Endothelial cell (in vitro differentiated cells): ENCODE data around the gene GNAI3. TPM values are rescaled to one million over a fixed set of nuclear protein-coding genes. Genes with fewer than 3 reads are reported as not detected.

ENCODE experiments used
- DNase-seq: peaks from one replicate; pipeline ENCODE4 v3.0.0; 2021; ENCODE audit warnings: low spot score
- H3K27ac Mint-ChIP-seq: one replicate; pipeline ENCODE4 v1.8.0; 2021; ENCODE audit warnings: mixed read lengths, inconsistent platforms; ENCODE audit not compliant: unreplicated experiment
- H3K27me3 Mint-ChIP-seq: one replicate; pipeline ENCODE4 v1.8.0; 2021; ENCODE audit warnings: mild to moderate bottlenecking, moderate library complexity, mixed read lengths, inconsistent platforms; ENCODE audit not compliant: unreplicated experiment
- H3K36me3 Mint-ChIP-seq: one replicate; pipeline ENCODE4 v1.8.0; 2021; ENCODE audit warnings: mild to moderate bottlenecking, low read depth, mixed read lengths, inconsistent platforms; ENCODE audit not compliant: unreplicated experiment
- H3K4me1 Mint-ChIP-seq: one replicate; pipeline ENCODE4 v1.8.0; 2021; ENCODE audit warnings: mild to moderate bottlenecking, mixed read lengths, inconsistent platforms; ENCODE audit not compliant: unreplicated experiment
- H3K4me3 Mint-ChIP-seq: one replicate; pipeline ENCODE4 v1.8.0; 2021; ENCODE audit warnings: mild to moderate bottlenecking, mixed read lengths, inconsistent platforms; ENCODE audit not compliant: unreplicated experiment
- H3K9me3 Mint-ChIP-seq: one replicate; pipeline ENCODE4 v1.8.0; 2021; ENCODE audit warnings: mixed read lengths, inconsistent platforms; ENCODE audit not compliant: unreplicated experiment
- total RNA-seq: library from RNA; stranded (reverse); fragmentation: NEBNext Ultra II Directional; extraction: Animal tissue kit (Norgen Biotek cat#: 25700); gene quantifications from one replicate; pipeline ENCODE4 v1.2.1, GENCODE V29; 2021; ENCODE audit not compliant: unreplicated experiment
- TF ChIP-seq, protein P1 (sequence below): fragments of 200-600 bp; sonication (generic); IDR thresholded peaks from one replicate; pipeline ENCODE4 v1.5.0; 2021; ENCODE audit warnings: antibody characterized with exemption; ENCODE audit not compliant: unreplicated experiment

Gene GNAI3
- total RNA-seq, 1 donor from 2014 or later, result 17.7 TPM

DNA sequence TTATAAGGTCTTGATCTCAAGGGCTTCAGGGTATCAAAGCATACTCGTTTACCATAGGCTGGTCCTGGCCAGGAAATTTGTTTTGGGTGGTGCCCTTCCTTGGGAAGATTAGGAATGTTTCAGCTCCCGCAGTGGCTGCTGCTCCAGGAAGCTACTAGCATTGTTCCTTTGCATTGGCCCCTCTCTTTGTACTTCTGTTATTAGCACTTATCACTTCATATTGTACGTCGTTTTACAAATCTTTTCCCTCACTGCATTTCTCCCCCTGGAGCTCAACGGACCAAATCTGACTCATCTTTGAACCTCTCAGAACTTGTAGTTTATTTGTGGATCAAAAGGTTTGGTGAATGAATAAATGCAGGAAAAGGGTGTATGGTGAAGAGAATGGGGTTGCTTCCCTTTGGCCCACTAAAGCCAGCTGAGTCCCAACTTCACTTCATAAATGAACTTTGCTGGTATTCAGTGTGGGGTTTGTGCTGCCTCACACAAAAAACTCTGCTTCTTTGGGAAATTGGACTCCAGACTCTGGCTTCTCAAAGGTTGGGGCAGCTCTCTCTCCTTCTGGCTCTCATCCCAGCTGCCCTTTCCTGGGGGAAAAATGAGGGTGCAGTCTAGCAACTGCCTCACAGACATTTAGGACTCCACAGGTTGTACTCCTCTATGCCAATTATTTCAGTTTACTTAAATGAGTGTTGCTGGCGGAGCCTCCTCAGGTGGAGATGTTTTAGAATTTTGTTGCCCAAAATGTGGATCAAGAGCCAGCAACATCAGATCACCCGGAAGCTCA lies 65.1 kb downstream of the GNAI3 start:
- TF ChIP-seq, protein P1, sequence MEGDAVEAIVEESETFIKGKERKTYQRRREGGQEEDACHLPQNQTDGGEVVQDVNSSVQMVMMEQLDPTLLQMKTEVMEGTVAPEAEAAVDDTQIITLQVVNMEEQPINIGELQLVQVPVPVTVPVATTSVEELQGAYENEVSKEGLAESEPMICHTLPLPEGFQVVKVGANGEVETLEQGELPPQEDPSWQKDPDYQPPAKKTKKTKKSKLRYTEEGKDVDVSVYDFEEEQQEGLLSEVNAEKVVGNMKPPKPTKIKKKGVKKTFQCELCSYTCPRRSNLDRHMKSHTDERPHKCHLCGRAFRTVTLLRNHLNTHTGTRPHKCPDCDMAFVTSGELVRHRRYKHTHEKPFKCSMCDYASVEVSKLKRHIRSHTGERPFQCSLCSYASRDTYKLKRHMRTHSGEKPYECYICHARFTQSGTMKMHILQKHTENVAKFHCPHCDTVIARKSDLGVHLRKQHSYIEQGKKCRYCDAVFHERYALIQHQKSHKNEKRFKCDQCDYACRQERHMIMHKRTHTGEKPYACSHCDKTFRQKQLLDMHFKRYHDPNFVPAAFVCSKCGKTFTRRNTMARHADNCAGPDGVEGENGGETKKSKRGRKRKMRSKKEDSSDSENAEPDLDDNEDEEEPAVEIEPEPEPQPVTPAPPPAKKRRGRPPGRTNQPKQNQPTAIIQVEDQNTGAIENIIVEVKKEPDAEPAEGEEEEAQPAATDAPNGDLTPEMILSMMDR, result no peak

DNA sequence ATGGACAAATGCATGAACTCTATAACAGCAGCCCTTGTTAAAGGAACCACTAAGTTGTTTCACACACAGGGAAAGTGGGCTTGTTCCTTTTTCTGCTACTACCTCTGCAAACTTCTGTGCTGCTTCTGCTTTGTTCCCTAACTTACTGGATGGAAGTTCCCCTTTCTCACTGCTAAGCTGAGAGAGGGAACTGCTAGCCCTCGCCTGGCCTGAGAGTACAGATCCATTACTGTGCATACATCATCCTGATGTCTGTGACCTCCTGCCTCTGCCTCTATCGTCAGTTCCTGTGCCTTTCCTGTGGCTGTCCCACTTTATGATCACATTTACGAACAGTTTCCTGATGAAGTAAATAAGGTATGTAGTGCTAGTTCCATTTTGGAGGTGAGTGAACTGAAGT lies 67.5 kb downstream of the GNAI3 start:
- TF ChIP-seq, protein P1, result no peak

More for the DNA sequence above, 65.1 kb downstream of the GNAI3 start:
- peaks cover 5% of the 10 kb centered on the region for H3K27me3 Mint-ChIP-seq
- peak overlapping the region; percentile 16 for H3K4me3 Mint-ChIP-seq
- H3K27ac Mint-ChIP-seq, result peak overlapping the region; percentile 61
- peaks cover 53% of the 10 kb centered on the region for H3K4me1 Mint-ChIP-seq
- DNase-seq, result no peak
- peaks cover 7% of the 10 kb centered on the region for H3K36me3 Mint-ChIP-seq
- H3K9me3 Mint-ChIP-seq, result no peaks in the 10 kb centered on the region

DNA sequence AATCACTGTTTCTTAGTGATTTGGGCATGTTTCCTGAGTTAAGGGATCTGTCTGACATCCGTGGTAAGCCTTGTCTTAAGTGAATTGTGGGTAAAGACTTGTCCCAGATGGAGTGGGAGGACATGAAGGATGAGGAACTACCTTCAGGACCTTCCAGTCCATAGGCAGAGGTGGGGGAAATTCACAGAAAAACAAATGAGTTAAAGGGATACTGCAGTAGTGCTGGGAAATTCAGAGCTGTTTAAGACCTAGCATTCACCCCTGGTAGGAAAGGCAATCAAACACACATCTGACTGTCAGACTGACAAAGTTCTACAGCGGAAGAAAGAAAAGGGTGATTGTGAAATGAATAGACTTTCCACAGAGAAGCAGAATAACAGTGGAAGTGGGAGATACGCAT lies 68.0 kb downstream of the GNAI3 start:
- no peak overlapping the region for H3K4me3 Mint-ChIP-seq
- peaks cover 7% of the 10 kb centered on the region for H3K36me3 Mint-ChIP-seq
- H3K9me3 Mint-ChIP-seq, result no peaks in the 10 kb centered on the region
- peaks cover 60% of the 10 kb centered on the region for H3K4me1 Mint-ChIP-seq
- TF ChIP-seq, protein P1, result no peak
- peaks cover 14% of the 10 kb centered on the region for H3K27me3 Mint-ChIP-seq
- H3K27ac Mint-ChIP-seq, result peak overlapping the region; percentile 84
- no peak for DNase-seq

More for the DNA sequence above, 67.5 kb downstream of the GNAI3 start:
- Mint-ChIP-seq H3K4me3 (peak overlapping the region; percentile 6), H3K27me3 (peaks cover 14% of the 10 kb centered on the region), H3K9me3 (no peaks in the 10 kb centered on the region), H3K4me1 (peaks cover 59% of the 10 kb centered on the region), H3K36me3 (peaks cover 7% of the 10 kb centered on the region), H3K27ac (peak overlapping the region; percentile 84)
- DNase-seq, result no peak

DNA sequence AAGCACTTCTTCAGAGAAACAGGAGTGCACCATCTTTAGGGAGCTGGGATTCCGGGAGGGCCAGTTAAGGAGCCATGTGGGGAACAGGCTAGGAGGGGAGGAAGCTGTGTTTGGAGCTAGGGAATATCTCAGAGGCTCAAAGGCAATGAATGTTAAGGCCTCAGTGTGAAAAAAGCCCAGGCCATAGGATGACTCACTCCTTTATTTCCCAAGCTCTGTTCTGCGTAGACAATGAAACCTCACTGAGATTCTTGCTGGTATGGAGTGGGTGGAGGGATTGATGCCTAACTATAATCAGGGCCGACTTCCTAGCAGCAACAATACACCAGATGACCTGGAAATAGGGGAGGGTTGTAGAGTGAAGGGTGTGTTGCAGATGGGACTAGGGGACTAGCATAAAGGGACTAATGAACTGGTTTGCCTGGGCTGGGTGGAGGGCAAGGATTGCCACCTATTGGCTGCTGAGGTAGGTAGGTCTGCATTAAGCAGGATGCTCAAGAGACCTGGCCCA lies 68.9 kb downstream of the GNAI3 start:
- Mint-ChIP-seq H3K4me3 (no peak overlapping the region), H3K9me3 (no peaks in the 10 kb centered on the region), H3K36me3 (peaks cover 7% of the 10 kb centered on the region), H3K4me1 (peaks cover 66% of the 10 kb centered on the region), H3K27me3 (peaks cover 20% of the 10 kb centered on the region), H3K27ac (peak overlapping the region; percentile 43)
- DNase-seq, result no peak
- TF ChIP-seq, protein P1, result no peak
